LHCN-M2 (cell line): ENCODE results near the gene PKNOX2. TPM values are rescaled to one million over a fixed set of nuclear protein-coding genes. Genes with fewer than 3 reads are reported as not detected.

Source experiments
- DNase-seq: peaks from one replicate; pipeline ENCODE4 v3.0.0-alpha.2; 2012; ENCODE audit warnings: low read depth
- total RNA-seq: library from RNA; depleted of rRNA; stranded (reverse); fragments of >200 nt; gene quantifications from 2 replicates; pipeline ENCODE4 v1.2.3, GENCODE V29; 2014

Gene PKNOX2
- total RNA-seq, 1 experiment from 2014 or later = 14.6 TPM

GRCh38 chr11:125333354-125334073, 169.0 kb downstream of the PKNOX2 start:
- peak; percentile 29 for DNase-seq

DNA sequence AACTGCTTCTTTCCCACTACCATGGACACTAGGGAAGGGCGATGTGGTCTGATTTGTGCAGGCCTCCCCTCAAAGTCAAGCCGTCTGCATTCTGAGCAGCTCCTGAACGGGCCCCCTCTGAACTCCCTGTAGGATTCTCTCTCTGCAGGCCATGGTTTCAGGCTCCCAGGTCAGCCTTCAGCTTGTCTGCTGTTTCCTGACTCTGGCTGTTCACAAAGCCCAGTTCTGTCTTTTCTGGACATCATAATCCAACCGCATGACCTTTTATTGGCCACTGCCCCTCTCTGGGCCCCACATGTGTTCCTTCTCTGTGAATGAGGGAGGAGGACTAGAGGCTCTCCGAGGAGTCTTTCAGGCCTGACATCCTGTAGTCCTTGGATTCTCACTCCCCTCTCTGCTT, 170.6 kb downstream of the PKNOX2 start:
- no peak for DNase-seq

DNA sequence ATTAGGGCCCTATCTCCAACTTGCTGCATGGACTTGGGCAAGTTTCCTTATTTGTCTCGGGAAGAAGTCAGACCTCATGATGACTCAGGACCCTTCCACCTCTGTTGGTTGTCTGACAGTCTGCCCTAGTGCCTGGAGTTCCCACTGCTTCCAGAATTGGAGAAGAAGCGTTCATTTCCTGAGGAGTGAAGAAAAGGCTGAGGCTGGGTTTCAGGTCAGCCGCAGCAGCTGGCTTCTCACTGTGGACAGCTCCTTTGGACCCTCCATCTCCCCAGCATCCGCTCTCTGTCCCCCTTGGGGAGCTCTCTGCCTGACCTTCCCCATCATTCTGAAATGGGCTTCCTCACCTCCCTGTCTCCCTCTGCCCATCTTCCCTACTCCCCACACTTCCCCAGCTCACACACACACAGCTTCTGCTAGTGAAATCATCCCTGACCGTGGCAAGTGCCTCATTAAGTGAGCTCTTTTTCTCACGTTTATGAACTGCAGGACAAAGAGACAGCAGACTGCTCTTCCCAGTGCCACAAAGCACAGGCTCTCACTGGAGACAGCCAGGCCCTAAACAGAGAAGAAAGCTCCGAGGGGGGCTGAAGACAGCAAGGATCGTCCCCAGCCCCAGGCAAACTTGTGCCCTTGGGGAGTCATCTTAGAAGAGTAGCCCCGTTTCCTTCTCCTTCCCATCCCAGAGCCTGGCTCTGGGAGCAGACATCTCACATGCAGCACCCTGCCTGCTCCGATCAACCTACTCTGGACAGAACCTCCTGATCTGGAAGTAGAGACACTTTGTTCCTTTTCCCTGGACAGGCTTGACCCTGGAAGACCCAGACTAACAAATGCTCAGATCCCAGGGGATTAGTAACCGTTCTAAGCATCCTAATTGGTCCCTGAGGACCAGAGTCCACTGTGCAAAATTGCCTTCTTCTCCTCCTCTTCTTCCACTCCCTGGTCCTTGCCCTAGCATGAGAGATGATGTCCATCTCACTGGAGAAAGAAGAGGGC, 173.6 kb downstream of the PKNOX2 start:
- DNase-seq = peak; percentile 35

DNA sequence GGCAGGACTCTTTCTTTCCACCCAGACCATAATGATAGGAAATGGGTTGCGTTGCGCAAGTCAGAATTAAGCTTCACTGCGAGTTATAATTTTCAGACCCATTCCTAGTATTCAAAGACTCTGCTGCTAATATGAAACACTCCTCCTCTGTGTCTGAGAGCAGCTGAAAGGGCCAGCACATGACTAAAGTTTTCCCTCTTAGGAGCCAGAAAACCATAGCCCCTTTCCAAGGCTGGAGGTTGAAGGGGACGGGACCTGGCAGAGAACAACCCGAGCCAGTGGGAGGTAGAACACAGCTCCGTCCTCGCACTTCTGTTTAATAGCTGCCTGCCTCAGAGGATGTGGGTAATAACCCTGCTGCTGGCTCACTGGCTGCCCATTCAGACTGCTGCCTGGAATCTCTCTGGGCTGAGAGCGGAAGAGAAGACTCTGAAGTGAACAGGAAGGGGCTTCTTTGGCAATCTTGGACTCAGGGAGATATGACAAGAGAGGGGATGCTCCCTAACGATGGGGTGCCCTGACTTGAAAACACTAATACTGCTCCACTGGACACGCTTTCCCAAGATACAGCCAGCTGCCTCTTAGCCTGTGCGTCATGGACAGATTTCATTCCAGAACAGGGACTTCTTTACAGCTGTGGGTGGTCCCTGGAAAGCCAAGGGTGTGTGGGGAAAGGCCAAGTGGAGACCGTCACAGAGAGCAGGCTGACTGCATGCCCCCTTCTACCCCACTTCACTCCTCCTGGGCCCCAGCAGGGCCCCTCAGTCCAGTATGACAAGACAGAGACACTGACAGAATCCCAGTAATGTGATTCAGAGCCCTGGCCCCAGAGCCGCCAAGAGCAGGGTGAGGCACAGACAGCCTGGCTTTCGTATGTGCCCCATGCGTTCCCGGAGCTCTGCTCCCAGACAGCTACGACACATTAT, 174.6 kb downstream of the PKNOX2 start:
- DNase-seq = no peak

DNA sequence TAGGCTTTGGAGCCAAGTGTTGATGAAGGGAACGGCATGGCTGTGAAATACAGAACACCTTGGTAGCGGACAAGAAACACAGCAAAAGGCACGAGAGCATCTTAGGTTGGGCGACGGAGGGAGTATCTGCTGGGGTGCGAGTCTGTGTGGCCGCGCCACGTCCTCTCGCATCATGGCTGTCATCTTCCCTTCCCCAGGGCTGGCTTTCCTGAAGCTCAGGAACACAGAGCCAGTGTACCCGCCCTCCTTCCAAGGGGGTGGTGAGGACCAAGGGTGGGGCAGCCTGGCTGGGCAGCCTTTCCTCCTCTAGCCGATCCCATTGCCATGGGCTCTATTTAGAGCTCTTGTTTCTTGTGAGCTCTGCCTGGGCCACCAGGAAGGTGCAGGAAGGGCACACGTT, 177.1 kb downstream of the PKNOX2 start:
- no peak for DNase-seq

- no peak for DNase-seq
These were observed 177.9 kb downstream of the PKNOX2 start for GRCh38 chr11:125342281-125342930.

DNA sequence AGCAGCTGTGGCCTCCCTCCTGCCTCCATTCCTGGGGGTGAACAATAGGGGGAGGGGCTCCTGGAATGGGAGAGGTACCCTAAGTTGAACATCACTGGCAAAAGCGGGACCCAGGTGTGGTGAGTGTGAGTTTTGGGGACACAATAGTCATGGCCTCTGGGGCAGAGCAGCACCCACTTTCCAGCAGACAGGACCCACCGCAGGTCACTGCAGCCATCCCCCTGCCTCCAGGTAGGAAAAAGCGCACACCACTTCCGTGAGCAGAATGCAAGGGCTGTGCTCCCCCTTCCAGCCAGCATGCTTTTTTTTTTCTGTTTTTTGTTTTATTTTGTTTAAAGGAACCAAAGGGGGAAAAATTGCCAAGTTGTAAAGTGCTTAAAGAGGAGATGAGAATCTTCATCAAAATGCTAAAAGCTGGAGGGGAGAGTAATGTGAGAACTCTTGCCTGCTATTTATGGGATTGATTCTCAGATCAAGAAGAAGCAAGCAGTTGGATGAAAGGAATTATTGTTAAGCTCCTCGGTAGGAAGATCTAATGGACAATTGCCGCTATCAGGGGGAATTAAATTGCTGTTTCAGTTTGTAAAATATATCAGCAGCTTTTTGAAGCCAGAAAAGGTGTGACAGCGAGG, 178.7 kb downstream of the PKNOX2 start:
- no peak for DNase-seq

DNA sequence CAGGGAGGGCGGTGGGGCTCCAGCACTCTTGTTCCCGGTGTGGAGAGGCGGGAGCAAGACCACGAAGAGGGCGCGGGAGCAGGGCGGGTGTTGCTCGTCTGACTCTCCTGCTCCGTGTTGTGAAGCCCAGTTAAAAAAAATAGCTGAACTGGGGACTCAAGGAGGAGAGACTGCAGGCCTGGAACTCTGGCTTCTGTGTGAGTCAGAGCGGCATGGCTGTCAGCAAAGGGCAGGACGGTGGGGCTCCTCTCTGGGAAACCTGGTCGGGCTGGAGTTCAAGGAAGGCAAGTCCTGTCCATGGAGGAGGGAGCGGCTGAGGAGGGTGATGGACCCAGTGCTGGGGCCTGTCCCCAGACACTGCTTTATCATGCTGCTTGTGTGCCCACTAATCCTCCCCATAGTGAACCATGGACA, 179.2 kb downstream of the PKNOX2 start:
- DNase-seq = peak; percentile 60

- no peak for DNase-seq
These were observed 180.4 kb downstream of the PKNOX2 start for GRCh38 chr11:125344846-125345420.

GRCh38 chr11:125345421-125346178, 181.0 kb downstream of the PKNOX2 start:
- peak; percentile 86 for DNase-seq

DNA sequence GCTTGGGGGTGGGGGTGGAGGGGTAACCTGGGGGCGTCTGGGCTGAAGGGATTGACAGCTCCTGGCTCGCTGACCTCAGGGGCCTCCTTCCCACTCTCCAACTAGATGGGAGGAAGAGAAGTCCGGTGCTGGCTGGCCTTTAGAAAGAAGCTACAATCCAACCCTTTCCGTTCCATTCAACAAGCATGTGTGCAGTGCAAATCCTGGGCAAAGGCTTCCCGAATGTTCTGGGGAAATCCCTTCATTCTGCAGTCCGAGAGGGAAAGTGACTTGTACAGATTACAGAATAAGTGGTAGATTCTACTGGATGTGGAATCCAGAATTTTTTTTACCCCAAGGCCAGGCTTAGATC, 181.6 kb downstream of the PKNOX2 start:
- DNase-seq = no peak

- no peak for DNase-seq
These were observed 182.2 kb downstream of the PKNOX2 start for GRCh38 chr11:125346565-125347260.

DNA sequence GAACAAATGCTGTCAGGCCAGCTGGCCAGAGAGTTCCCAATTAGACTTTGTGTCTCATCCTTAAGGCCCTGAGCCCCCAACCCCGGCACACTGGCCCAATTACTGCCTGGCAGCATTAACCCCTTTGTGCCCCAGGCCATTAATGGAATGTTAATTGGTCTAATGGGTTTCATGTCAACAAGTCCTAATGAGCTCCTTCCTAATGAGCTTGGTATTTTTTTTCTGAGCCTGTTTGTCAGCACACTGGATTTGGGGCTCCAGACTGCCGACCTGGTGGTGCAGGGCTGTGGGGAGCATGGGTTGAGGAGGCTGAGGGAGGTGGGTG, 182.7 kb downstream of the PKNOX2 start:
- DNase-seq = no peak

DNA sequence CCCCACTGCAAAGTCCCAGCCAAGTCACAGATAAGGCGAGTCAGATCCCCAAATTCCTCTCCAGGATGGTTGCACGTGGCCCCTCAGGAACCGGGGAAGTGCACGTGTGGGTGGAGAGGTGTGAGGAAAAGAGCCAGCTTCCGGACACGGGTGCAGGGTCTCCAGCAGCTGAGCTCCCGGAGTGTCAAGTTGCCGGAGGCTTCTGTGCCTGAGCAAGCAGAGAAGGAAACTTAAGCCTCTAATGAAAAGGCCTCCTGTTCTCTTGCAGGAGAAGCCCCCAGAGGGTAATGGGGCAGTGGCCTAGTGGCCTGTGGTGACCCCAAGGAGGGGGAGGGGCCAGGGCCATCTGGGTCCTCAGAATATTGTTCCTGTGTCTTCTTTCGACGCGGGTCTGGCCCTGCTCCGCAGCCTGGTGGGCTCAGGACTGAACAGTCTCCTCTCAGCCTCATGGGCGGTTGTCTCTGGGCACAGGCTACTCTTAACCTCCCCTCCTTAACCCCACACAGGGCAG, 183.6 kb downstream of the PKNOX2 start:
- DNase-seq = no peak

DNA sequence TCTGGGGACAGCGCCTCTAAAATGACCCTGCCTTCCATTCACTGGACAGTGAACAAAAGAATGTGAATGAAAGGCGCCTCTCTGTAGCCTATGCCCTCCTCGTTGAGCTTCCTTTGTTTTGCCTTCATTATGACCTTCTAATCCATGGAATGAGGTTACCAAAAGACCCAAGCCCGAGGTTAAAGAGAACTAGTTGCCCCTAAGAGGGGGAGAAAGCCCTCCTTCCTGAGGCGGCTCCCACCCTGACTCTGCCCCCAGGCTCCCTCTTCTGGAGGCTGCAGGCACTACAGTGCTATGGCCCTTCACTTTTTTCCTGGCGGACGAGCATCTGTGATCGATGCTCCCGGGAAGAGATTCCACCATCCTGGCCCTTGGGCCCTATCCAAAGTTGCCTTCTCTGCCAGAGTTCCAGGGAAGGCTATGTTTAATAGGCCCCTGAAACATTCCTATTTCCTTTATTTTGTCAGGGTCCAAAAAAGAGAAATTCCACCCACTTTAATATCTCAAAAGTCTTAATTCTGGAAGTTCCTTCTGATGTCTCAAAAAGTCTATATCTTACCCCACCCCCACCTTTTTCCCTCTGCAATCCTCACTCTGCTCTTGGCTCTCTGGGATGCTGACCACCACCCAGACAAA, 184.2 kb downstream of the PKNOX2 start:
- no peak for DNase-seq

- no peak for DNase-seq
These were observed 185.9 kb downstream of the PKNOX2 start for GRCh38 chr11:125350206-125351032.
